IPS-NIHi7 (cell line): Measurements from ENCODE around the gene SORT1.

Experiments
- DNase-seq: peaks from one replicate; pipeline ENCODE4 v3.0.0; 2012; ENCODE audit warnings: mixed read lengths; ENCODE audit errors: extremely low spot score

The SORT1 gene

GRCh38 chr1:109338608-109339007, 59.1 kb downstream of the SORT1 start:
- no peak for DNase-seq

- no peak for DNase-seq
Measured at GRCh38 chr1:109338091-109338490, 59.6 kb downstream of the SORT1 start.

GRCh38 chr1:109335091-109335490, 62.6 kb downstream of the SORT1 start:
- no peak for DNase-seq

- DNase-seq, result no peak
Measured at GRCh38 chr1:109331113-109331512, 66.6 kb downstream of the SORT1 start.

GRCh38 chr1:109327285-109327684, 70.4 kb downstream of the SORT1 start:
- DNase-seq, result no peak

GRCh38 chr1:109322974-109323373, 74.7 kb downstream of the SORT1 start:
- DNase-seq, result no peak

- no peak for DNase-seq
Measured at GRCh38 chr1:109319114-109319513, 78.6 kb downstream of the SORT1 start.

- DNase-seq, result no peak
Measured at GRCh38 chr1:109316506-109316905, 81.2 kb downstream of the SORT1 start.

- no peak for DNase-seq
Measured at GRCh38 chr1:109315288-109315687, 82.4 kb downstream of the SORT1 start.

GRCh38 chr1:109314795-109315194, 82.9 kb downstream of the SORT1 start:
- DNase-seq, result no peak

GRCh38 chr1:109312978-109313775, 84.5 kb downstream of the SORT1 start:
- DNase-seq, result no peak

- no peak for DNase-seq
Measured at GRCh38 chr1:109312246-109312645, 85.5 kb downstream of the SORT1 start.

- DNase-seq, result no peak
Measured at GRCh38 chr1:109309347-109309746, 88.4 kb downstream of the SORT1 start.

GRCh38 chr1:109307274-109308021, 90.3 kb downstream of the SORT1 start:
- DNase-seq, result no peak

GRCh38 chr1:109306832-109307273, 90.9 kb downstream of the SORT1 start, which contains the start of gene MYBPHL:
MYBPHL (minus strand) TSS chr1:109307011; CDS start chr1:109306991, 20 bp downstream.
- DNase-seq, result no peak

GRCh38 chr1:109305991-109306390, 91.7 kb downstream of the SORT1 start:
- peak; percentile 50 for DNase-seq

GRCh38 chr1:109304226-109304920, 93.3 kb downstream of the SORT1 start:
- DNase-seq, result no peak

GRCh38 chr1:109301874-109302273, 95.8 kb downstream of the SORT1 start:
- no peak for DNase-seq

- no peak for DNase-seq
Measured at GRCh38 chr1:109300650-109301151, 97.0 kb downstream of the SORT1 start.

GRCh38 chr1:109299558-109300343, 98.0 kb downstream of the SORT1 start:
- DNase-seq, result no peak
